ENCODE data around the gene EEFSEC.

Gene EEFSEC

DNA sequence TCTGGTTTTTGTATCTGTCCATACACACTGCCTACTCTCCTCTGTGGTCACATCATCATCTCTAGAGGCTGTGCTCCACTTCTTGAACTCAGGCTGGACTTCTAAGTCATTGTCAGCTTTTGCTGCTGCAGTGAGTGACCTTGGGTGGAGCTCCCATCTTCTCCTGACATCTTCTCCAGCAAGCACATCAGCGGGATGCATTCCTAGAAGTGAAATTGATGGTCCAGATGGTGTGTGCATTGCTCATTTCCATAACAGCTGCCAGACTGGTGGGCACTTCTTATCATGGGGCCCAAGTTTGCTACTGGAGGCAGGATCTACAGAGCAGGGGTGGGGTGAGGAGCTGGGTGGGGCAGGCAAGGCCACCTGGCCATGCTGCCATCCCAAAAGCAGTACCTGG, 203.5 kb downstream of the EEFSEC start:
- DNase-seq, result no peak

DNA sequence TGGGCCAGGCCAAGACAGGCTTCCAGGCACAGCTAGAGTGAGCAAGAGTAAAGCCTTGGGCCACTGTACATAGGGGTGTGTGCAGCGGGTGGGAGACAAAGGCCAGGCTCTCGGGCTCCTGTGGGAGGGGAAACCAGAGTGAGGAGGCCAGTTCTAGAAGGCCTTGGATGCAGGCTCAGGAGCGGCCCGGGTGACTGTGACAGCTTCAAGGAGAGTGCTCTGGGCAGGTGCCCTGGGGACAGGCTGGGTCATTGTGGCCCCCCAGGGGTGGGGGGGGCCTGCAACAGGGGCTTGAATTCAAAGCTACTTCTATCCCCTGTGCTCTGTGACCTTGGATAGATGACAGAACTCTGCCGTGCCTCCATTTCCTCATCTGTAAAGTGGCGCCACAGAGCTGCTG, 204.3 kb downstream of the EEFSEC start:
- no peak for DNase-seq

DNA sequence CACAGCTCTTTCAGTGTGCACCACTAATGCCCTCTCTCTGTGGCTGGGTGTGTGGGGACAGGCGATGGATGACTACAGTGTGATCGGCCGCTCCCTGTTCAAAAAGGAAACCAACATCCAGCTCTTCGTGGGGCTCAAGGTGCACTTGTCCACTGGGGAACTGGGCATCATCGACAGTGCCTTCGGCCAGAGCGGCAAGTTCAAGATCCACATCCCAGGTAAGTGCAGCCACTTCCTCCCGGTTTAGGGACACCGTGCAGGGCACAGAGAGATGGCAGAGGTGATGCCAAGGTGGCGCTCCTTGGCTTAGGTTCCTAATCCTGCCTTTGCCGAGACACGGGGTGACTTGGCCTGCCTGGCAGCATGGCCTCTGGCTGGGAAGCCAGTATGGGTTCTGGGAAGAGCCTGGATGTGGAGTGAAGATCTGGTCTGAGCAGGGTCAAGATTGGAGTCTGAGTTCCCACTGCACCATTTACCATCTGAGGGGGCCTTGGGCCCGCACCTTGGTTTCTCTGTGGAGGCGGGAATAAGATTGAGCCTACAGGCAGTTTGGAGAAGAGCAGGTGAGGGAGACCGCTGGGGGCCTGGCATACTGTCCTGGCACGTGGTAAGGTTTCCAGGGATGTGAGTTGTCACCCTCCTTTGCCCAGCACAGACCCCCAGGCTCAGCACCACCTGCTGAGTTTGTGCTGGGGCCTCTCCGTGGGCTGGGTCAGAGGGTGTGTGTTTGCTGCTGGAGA, 205.0 kb downstream of the EEFSEC start:
- no peak for DNase-seq

DNA sequence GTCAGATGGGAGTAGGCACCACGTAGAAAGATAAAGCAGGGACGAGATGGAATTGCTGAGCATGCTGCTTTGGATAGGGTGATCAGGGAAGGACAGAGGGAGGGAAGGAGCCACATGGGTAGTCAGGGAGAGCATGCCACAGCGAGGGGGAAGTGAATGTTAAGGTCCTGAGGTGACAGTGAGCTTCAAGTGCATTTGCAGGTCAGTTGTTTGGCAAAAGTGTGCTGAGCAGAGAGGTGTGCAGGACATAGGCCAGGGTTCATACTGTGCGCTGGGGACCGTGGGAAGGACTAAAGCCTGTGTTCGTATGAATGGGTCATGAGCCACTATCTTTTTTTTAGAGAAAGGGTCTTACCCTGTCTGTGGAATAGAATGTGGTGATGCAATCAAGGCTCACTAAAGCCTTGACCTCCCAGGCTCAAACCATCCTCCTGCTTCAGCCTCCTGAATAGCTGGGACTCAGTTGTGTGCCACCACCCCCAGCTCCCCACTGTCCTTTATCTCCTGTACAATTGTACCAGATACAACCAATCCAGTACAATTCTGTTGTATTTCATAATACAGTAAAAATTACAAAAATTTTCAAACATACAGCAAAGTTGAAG, 205.9 kb downstream of the EEFSEC start:
- no peak for DNase-seq

DNA sequence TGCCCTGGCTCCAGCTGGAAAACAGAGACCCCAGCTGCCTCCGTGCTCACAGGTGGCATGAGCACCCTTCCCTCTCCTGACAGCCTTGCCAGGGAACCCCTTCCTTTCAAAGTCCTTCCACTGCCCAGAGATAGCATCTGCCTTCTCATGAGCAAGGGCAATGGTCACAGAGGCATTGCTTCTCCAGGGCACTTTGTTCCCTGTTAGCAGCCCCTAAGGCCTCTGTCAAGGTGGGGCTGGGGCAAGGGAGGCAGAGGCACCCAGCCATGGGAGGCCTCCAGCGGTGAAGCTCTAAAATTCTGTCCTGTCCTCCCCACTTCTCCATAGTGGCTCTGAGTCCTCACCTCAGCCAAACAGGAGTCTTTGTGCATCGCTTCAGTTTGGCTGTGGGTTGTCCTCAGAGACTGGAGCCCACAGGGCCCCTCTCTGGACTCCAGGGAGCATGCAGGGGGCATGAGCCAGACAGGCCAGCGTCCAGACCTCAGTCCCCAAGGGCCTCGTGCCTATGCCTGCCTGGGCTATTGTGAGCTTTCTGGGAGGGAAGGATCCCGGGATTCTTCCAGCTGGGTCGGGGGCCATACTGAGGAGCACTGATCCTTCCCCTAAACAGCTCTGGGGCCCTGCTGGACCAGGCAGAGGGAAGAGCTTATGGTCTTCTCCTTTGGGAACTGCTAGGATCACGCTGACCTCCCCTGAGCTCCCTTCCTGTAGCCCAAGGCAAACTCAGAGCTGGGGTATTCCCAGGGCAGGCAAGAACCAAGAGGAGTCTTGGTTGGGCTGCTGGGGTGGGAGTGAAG, 206.8 kb downstream of the EEFSEC start:
- no peak for DNase-seq

DNA sequence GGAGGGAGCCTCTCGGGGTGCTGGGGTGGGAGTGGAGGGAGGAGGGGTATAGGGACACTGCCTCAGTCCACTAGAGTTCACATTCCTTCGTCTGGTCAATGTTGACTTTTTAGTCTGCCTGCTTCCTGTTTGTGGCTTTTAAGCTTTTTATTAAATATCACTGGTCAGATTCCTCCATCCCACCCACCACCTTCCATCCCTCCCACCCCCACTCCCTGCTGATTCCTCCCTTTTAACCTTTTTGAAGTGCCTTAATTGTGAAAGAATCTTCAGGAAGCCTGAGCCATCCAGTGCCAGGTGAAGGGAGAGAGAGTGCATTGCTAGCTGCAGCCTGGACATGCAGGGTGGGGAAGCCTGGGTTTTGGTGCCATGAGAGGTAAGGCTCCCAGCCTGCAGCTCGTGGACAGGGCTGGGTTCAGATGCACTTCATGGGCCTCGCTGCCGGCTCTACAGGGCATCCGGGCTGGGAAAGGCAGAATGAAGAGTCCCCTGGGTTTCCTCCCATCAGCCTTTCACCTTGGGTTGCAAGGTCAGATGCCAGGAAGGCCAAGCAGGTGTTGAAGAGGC, 207.5 kb downstream of the EEFSEC start:
- no peak for DNase-seq

DNA sequence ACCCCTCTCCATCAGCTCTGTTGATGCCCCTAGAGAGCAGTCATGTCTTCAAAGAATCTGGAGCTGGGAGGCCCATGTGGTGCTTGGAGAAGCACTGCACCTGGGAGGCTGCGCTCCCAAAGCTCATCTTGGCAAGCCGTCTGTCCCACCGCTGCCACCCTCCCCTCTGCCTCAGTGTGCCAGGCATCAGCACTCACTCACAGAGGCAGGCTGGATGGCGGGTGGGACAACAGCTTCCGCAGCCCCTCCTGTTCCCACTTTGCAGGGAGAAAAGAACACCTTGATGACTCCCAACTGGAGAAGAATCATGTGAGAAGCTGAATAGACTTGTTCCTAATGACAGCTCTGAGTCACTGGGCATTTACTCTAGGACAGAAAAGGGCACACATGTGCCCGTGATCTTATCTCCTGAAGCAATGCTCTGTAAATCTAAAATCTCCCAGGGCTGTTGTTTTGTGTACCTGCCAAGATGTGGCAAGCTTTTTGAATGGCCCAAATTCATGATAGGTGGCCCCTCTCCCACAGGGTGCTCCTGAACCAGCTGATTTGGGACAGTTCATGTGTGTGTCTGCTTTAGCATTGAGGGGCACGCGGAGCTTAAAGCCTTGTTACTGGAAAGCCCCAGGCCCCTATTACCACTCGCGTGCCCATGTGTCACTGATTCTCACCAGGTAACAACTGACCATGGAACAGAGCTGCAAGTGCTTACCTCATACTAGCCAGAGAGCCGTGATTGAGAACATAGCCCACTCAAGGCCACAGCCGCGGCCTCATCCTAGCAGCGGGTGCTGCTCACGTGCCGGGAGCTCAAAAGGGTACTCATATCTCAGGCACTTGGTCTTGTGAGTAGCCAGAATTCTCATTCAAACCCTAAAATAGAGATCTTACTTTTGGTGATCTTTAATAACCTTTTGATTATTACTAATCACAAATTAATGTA, 209.0 kb downstream of the EEFSEC start:
- DNase-seq, result no peak

DNA sequence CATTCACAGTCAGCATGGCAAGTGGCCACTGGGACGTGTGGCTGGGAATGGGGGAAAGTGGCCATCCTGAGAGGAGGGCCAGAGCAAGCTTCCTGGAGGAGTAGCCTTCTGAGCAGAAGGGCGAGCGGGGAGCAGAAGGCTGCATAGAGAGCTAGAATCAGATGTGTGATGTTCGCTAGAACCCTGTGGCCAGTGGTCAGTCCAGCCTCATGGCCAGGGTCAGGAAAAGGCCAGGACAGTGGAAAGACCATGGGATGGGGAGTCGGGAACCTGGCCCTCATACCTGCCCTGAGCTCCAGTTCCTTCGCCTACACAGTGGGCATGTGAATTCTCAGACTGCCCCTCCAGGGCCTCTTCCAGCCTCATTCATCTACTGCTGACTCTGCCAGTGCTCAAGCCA, 211.0 kb downstream of the EEFSEC start:
- no peak for DNase-seq

DNA sequence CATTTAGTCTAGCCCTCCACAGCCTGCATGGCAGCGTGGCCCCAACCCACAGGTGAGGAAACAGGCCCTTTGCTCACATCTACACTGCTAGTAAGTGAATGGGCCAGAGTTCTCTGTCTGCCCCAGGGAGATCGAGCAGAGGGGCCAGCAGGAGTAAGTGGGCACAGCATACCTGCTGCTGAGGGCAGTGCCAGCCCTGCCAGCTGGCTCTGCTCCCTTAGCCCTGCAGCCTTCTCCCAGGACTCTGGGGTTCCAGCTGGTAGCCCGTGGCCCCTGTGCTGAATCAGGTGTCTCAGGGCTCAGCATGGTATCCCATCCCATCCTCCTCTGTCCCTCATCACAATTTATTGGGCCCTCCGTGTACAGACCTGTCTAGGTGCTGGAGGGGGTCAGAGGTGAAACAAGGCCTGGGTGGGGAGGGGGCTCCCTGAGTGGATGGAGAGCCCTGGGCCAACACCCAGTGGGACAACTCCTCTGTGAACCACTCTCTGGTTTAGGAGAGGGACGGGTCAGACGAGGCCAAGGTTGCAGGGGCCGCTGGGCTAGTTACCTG, 211.6 kb downstream of the EEFSEC start:
- DNase-seq, result no peak

DNA sequence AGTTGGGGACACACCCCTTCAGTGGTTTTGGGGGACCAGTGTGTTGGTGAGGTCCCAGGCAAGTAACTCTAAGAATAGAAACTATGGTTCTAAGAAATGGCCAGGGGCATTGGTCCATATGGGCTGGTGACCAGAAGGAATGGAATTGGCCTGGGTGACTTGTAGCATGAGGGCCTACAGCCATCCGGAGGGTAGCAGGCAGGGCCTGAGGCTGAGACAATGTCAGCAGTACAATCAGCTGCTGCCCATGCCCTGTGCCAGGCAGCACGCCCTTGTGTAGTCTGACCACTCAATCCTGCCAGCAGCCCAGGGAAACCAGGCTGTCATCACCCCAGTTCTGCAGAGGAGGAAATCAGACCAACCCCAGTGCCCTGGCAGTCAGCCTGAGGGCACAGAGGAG, 212.9 kb downstream of the EEFSEC start:
- DNase-seq, result no peak

DNA sequence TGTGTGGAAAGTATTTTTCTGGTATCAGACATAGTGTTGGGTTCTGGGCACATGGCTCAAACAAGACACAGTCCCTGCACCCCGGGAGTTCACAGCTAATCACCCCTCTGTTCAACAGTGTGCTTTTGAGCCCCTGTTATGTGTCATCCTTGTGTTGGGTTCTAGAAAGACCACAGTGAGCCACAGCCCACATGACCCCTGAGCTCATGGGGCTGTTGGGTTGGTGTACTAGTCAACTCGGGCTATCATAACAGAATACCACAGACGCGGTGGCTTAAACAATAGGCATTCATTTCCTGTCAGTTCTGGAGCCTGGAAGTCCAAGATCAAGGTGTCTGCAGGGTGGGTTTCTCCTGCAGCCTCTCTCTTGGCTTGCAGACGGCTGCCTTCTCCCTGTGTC, 213.4 kb downstream of the EEFSEC start:
- no peak for DNase-seq

DNA sequence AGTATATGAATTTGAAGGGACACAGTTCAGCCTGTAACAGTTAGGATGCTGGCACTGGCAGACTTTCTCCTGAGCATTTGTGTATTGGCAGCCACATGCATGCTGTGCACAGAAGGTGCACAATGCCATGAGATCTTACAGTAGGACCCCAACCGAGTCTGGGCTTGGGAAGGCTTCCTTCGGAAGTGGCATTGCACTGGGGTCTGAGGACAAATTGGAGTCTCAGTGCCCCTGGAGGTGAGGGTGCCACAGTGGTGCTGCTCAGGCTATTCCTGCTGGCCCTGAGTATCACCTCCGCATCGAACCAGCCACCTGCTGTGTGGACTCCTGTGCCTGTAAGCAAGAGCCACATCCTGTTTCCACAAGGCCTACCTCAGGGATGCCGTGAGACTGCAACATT, 213.9 kb downstream of the EEFSEC start:
- no peak for DNase-seq

DNA sequence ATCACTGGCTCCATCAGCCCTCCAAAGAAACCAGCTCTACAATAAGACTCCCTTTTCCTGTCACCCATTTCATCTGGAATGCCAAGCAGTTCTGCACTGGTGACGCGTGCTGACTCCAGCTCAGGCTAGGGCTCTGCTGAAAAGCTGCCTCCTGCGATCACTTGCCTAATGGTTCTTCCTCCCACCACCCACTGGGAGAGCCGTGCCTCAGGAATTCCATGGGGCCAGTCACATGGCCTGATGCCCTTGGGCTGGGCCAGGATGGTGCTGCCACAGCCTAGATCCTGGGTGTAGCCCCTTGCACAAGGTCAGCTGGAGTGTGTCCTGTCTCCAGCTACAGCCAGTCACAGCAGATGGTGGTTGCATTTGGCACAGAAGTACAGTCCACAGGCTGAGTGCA, 214.5 kb downstream of the EEFSEC start:
- DNase-seq, result no peak

DNA sequence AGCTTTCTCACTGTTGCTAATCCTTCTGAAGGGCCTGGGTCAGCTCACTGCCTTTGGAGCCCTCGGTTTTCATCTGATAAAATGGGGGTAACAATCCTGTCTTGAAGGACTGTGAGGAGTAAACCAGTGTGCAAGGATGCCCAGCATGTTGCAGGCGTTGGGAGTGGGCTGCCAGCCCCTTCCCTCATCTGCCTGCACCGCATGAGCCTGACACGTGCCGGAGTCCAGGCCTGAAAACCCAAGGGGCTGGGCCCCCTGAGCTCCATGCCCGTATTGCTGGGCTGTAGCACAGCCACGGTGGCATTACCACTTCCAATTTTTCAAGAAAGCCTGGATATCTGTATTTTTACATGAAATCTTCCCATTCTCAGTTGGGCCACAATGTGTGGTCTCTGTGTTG, 215.3 kb downstream of the EEFSEC start:
- DNase-seq, result no peak

DNA sequence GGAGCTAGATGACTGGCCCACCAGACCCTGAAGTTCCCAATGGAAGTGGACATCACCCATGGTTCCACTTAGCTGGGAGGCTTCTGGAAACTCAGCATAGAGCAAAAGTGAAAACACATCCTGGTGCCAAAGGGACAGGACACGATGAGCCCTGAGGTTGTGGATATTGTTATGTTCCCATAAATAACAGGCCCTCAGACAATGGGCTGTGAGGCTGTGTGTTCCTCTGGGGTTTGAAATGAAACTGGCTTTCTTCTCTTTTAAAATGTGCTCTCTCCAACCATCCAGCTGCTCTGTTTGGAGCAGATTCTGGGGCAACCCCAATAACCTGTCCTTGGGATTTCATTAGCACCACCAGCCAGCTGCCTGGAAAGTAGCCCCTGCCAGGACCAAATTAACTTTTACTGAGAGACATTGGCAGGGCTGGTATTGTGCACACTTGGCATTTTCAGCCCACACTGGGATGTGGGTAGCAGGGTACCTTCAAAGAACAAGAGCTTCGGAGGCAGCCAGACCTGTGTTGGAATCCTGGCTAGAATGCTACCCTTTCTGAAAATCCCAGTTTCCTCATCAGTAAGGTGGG, 215.9 kb downstream of the EEFSEC start:
- no peak for DNase-seq

DNA sequence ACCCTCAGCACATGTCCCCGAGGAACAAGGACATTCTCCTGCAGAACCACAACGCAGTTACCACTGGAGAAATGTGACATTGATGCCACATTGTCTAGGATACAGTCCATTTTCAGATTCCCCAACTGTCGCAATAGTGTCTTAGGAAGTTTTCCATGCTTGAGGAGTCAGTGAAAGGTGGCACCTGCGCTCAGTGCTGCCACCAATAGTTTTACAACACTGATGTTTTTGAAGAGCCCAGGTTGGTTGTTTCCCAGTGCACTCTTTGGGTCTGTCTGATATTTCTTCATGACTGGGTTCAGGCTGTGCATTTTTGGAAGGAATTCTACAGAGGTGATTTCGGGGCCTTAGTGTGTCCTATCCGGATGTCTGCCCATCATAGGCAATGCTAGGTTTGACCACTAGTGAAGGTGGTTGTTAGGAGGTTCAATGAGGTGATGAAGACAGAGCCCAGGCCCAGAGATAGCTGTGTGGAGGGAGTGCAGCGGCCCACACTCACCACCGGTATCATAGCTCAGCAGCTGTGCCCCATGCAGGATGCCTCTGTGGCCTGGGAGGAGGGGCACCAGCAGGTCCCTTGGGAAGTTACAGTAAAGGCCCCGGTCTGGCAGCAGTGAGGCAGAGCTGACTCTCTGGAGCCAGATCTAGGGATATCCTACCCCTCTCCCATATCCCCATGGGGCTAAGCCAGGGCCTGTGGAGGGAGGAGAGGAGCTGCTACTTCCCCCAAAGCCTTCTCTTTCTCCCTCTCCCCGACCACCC, 216.8 kb downstream of the EEFSEC start:
- DNase-seq, result no peak

DNA sequence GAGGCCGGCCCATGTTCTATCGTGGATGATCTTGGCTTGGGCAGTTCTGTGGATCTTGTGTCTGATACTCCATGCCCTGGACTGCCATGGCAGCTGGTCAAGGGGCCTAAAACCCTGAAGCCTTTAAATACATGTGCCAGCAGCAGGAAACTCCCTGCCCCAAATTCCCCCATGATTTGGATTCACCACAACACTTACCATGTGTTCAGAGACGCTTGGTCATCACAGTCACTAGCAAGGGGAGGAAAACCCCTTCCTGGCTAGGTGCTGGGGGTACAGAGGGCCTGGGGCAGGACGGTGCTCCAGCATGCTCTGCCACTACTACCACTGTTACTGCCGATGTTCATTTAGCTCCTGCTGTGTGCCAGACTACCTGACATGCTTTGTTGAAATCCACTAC, 219.0 kb downstream of the EEFSEC start:
- DNase-seq, result no peak

DNA sequence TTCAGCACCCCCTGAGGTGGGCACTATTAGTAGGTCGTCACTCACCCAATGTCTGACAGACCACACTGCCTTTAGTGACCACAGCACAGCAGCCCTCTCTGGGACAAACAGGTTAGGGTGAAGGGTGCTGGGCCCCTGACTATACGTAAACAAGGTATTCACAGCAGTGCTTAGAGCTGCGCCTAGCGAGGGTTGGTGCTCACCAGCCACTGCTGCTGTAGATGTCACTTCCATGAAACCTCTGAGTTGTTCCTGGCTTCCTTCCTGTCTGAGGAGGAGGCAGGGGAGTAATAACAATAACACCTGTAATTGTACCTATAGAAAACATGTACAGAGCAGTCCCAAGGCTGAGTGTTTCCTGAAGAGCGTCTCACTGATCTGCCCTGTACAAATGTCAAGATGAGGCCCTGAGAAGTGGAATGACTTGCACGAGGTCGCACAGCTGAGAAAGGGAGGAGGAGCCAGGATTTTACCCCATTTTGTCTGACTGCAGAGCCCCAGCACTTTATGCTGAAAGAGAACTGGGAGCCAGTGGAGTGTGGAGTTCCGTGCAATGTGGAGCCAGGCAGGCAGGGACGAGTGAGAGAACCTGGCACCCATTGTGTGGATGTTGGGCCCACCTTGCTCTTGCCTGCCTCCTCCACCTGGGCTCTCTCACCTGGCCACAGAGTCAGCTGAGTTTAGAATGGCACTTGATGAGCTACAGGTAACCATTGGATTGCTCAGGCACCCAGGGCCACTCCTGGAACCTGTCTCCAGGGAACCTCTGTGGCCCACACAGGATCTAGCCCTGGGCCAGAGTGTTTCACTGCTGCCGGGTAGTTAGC, 219.6 kb downstream of the EEFSEC start:
- no peak for DNase-seq

DNA sequence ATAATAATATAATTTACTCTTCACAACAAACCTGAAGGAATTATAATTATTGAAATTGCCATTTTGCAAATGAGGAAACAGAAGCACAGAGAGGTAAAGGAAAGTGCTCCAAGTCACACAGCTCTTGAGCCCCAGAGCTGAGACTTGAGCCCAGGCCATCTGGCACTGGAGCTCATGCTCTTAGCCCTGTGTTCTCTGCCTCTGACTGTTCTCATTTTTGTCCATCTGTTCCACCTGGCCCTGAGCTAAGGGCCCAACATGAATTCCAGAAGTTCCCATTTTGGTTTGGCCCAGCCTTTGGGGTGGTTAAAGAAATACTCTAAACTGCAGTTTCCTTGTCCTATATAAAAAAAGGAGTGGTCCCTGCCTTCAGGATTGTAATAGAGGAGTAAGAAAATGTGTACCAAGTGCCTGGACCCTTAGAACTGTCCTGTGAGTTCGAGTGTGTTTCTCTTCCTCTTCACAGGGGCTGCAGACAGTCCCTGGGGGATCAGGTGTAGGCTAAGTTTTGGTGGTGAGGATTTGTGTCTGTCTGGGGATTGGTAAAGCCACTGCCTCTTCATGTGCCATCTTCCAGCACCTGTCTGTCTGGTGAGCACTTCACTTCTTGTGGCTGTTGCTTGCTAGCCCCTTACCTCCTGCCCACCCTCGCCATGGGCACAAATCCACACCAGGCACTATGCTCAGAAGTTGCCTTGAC, 221.6 kb downstream of the EEFSEC start:
- DNase-seq, result no peak

DNA sequence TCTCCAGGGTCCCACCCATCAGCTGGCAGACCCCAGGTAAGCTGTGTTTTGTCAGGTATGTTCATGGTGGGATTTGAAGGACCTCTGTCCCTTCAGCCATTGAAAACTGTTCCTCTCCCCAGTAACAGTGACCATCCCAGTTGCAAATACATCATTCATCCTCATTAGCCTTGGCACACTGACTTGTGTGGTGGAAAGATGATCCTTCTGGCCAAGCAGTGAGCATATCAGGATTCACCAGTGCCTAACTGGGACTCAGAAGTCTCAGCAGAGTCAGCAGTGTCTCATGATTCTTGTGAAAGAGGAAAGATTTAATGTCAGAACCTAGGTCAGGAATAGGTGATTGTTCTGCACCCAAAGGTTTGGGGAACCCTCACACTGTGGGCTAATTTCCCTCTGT, 223.2 kb downstream of the EEFSEC start:
- DNase-seq, result no peak
